ENCODE measurements around the gene KCNAB1. TPM values are rescaled to one million over a fixed set of nuclear protein-coding genes. Genes with fewer than 3 reads are reported as not detected.

Gene KCNAB1
- total RNA-seq, 2 donors from 2014 or later, result 0.49 to 0.81 TPM

- H3K4me3 ChIP-seq (ENCODE audit: low read length), result no peak overlapping the region
- Mint-ChIP-seq H3K4me3 (no peak overlapping the region), H3K27me3 (ENCODE audit: insufficient read depth) (no peaks in the 10 kb centered on the region), H3K27ac (no peak overlapping the region), H3K4me1 (peaks cover 2% of the 10 kb centered on the region), H3K36me3 (ENCODE audit: low read depth) (no peaks in the 10 kb centered on the region), H3K9me3 (peaks cover 2% of the 10 kb centered on the region)
- H3K9me3 ChIP-seq (ENCODE audit: control insufficient read depth, low read length), result no peaks in the 10 kb centered on the region
- WGBS, 2 experiments (ENCODE audit: insufficient coverage in 1 of 2, insufficient read length in 1 of 2), result 86 to 95% methylated on average over 2 of the region's 2 CpGs
- no peak overlapping the region for H3K9ac ChIP-seq (ENCODE audit: extremely low read depth, low read length, poor library complexity, severe bottlenecking)
- no peak overlapping the region for H3K27ac ChIP-seq (ENCODE audit: low read depth, low read length)
- no peak for TF ChIP-seq CTCF (conservative IDR thresholded peaks at IDR 0.05)
- H3K27me3 ChIP-seq (ENCODE audit: control insufficient read depth, insufficient read depth, low read length, poor library complexity, severe bottlenecking), result no peaks in the 10 kb centered on the region
- DNase-seq, result no peak
- H3K4me1 ChIP-seq (ENCODE audit: control insufficient read depth, insufficient read depth, low read length), result no peaks in the 10 kb centered on the region
- no peaks in the 10 kb centered on the region for H3K36me3 ChIP-seq (ENCODE audit: control insufficient read depth, insufficient read depth, low read length)
These were observed 95.8 kb downstream of the KCNAB1 start for GRCh38 chr3:156216216-156216615.

- no peak for DNase-seq
- Mint-ChIP-seq H3K9me3 (peaks cover 6% of the 10 kb centered on the region), H3K4me1 (peaks cover 2% of the 10 kb centered on the region), H3K27me3 (ENCODE audit: insufficient read depth) (no peaks in the 10 kb centered on the region), H3K4me3 (no peak overlapping the region), H3K27ac (no peak overlapping the region), H3K36me3 (ENCODE audit: low read depth) (no peaks in the 10 kb centered on the region)
- Histone ChIP-seq H3K9me3 (ENCODE audit: control insufficient read depth, low read length) (no peaks in the 10 kb centered on the region), H3K4me3 (ENCODE audit: low read length) (no peak overlapping the region), H3K27ac (ENCODE audit: low read depth, low read length) (no peak overlapping the region), H3K4me1 (ENCODE audit: control insufficient read depth, insufficient read depth, low read length) (no peaks in the 10 kb centered on the region), H3K9ac (ENCODE audit: extremely low read depth, low read length, poor library complexity, severe bottlenecking) (no peak overlapping the region), H3K36me3 (ENCODE audit: control insufficient read depth, insufficient read depth, low read length) (no peaks in the 10 kb centered on the region), H3K27me3 (ENCODE audit: control insufficient read depth, insufficient read depth, low read length, poor library complexity, severe bottlenecking) (no peaks in the 10 kb centered on the region)
- TF ChIP-seq CTCF (conservative IDR thresholded peaks at IDR 0.05), result no peak
- 94 to 97% methylated on average over 3 of the region's 3 CpGs for WGBS, 2 experiments (ENCODE audit: insufficient coverage in 1 of 2, insufficient read length in 1 of 2)
These were observed 96.5 kb downstream of the KCNAB1 start for GRCh38 chr3:156216852-156217251.

GRCh38 chr3:156217674-156218352 is 97.4 kb downstream of the KCNAB1 start:
- H3K4me3 Mint-ChIP-seq, result no peak overlapping the region
- H3K9ac ChIP-seq (ENCODE audit: extremely low read depth, low read length, poor library complexity, severe bottlenecking), result no peak overlapping the region
- no peaks in the 10 kb centered on the region for H3K27me3 Mint-ChIP-seq (ENCODE audit: insufficient read depth)
- no peaks in the 10 kb centered on the region for H3K9me3 ChIP-seq (ENCODE audit: control insufficient read depth, low read length)
- H3K36me3 ChIP-seq (ENCODE audit: control insufficient read depth, insufficient read depth, low read length), result no peaks in the 10 kb centered on the region
- H3K27ac ChIP-seq (ENCODE audit: low read depth, low read length), result no peak overlapping the region
- 86 to 97% methylated on average over 8 to 9 of the region's 9 CpGs for WGBS, 2 experiments (ENCODE audit: insufficient coverage in 1 of 2, insufficient read length in 1 of 2)
- H3K36me3 Mint-ChIP-seq (ENCODE audit: low read depth), result no peaks in the 10 kb centered on the region
- H3K4me1 Mint-ChIP-seq, result peaks cover 2% of the 10 kb centered on the region
- peak overlapping the region; percentile 69 for H3K27ac Mint-ChIP-seq
- peaks cover 6% of the 10 kb centered on the region for H3K9me3 Mint-ChIP-seq
- H3K4me1 ChIP-seq (ENCODE audit: control insufficient read depth, insufficient read depth, low read length), result no peaks in the 10 kb centered on the region
- no peak for TF ChIP-seq CTCF (conservative IDR thresholded peaks at IDR 0.05)
- H3K4me3 ChIP-seq (ENCODE audit: low read length), result no peak overlapping the region
- peak; percentile 57 for DNase-seq
- no peaks in the 10 kb centered on the region for H3K27me3 ChIP-seq (ENCODE audit: control insufficient read depth, insufficient read depth, low read length, poor library complexity, severe bottlenecking)

Data from endodermal cell (in vitro differentiated cells).